GM21737 (cell line): Measurements from ENCODE around the gene DNAH2.
"Not testable (repeated sequence)": the region's sequence is repeated elsewhere in the genome, so short reads cannot be mapped to it uniquely, and the experiment has no call there.

Experiments
- ATAC-seq: cut with Tn5 transposase; IDR thresholded peaks from one replicate; pipeline ENCODE4 v1.9.1; 2021; ENCODE audit warnings: mild to moderate bottlenecking, moderate library complexity; ENCODE audit not compliant: unreplicated experiment

The DNAH2 gene

DNA sequence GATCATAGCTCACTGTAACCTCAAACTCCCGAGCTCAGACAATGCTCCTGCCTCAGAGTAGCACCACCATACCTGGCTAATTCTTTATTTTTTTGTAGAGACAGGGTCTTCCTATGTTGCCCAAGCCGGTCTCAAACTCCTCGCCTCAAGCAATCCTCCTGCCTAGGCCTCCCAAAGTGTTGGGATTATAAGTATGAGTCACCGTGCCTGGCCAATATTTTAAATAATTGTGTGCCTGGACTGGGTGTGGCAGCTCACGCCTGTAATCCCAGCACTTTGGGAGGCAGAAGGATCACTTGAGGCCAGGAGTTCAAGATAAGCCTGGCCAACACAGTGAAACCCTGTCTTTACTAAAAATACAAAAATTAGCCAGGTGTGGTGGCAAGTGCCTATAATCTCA, 146.8 kb downstream of the DNAH2 start:
- ATAC-seq: not testable (repeated sequence)

DNA sequence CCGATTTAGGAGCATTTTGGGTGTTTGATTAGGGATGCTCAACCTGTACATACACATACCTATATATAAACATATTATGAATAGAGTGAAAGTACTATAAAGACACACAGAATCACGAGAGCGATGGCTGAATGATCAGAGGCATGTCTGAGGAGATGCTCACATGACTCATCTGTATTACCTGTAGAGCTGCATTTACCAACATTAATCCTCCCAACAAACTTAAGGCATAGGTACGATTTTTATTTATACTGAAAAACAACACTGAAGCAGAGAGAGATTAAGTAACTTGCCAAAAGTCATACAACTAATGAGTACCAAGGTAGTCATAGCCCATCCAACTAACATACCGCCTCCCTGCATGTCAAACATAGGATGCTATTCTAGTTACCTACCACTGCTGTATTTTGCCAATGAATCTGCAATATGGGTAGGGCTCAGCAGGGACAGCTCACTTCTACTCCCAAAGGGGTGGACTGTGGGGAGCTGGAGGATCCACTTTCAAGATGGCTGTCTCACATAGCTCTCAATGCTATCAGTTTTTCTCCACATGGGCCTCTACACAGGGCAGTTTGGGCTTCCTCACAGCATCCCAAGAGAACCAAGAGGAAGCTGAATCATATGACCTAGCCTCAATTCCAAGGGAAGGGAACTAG, 147.6 kb downstream of the DNAH2 start:
- no peak for ATAC-seq

DNA sequence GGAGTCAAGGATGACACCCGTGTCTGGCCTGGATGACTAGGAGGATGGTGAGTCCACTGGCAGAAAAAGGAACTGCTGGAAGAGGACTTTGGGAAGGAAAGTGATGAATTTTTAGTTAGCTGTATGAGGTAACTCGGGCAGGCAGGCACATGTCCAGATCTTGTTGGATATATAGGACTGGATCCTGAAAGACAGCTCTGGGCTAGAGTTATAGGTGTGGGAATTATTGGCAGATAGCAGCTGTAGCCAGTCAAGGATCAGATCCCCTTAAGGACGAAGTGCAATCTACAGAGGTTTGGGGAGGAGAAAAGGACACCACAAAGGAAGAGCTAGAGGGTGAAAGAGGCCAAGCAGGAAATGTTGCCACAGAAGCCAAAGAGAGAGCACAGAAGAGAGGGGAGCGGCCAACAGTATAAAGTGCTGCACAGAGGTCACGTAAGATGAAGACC, 150.4 kb downstream of the DNAH2 start:
- no peak for ATAC-seq

DNA sequence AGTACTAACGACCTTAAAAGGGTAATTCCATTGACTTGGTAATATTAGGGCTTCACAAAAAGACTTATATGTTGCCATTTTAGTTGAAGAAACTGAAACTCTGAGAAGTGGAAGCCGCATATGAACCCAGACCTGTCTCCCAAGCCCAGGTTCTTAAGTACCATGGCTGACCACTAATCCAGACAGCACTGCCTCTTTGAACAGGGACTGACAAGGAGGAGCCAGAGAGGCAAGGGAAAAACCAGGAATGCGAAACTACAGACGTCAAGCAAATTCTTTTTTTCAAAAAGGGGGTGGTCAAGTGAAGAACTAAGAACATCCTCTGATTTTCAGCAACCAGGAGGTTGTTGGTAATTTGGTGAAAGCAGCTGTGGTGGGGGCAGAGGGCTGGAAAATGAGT, 155.5 kb downstream of the DNAH2 start:
- ATAC-seq: no peak

DNA sequence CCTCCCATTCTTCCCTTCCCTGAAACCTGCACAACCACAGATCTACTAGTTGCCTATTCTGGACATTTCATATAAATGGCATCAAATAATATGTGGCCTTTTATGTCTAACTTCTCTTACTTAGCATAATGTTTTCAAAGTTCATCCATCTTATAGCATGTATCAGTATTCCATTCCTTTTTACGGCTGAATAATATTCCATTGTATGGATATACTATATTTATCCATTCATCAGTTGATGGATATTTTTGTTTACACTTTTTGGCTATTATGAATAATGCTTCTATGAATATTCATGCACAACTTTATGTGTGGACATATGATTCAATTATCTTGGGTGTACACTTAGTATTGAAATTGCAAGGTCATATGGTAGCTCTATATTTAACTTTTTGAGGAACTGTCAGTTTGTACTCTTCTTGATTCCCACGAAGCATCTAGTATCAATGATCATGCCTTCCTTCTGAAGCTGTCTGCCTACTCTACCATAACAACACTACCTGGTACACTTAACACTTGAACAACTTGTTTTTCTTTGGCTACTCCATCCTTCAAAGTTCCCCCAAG, 158.3 kb downstream of the DNAH2 start:
- ATAC-seq: no peak

DNA sequence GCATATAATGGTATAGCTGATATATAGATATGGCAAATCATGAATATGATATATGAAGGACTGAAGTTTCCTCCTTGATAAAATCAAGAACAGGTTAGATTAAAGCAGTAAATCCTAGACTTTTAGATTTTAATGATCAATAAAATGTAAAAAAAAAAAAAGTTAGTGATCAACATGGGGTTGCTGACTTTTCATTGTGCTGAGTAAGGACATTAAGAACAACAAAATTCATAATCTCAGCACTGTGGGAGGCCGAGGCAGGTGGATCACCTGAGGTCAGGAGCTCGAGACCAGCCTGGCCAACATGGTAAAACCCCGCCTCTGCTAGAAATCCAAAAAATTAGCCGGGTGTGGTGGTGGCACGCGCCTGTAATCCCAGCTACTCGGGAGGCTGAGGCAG, 160.7 kb downstream of the DNAH2 start:
- no peak for ATAC-seq

DNA sequence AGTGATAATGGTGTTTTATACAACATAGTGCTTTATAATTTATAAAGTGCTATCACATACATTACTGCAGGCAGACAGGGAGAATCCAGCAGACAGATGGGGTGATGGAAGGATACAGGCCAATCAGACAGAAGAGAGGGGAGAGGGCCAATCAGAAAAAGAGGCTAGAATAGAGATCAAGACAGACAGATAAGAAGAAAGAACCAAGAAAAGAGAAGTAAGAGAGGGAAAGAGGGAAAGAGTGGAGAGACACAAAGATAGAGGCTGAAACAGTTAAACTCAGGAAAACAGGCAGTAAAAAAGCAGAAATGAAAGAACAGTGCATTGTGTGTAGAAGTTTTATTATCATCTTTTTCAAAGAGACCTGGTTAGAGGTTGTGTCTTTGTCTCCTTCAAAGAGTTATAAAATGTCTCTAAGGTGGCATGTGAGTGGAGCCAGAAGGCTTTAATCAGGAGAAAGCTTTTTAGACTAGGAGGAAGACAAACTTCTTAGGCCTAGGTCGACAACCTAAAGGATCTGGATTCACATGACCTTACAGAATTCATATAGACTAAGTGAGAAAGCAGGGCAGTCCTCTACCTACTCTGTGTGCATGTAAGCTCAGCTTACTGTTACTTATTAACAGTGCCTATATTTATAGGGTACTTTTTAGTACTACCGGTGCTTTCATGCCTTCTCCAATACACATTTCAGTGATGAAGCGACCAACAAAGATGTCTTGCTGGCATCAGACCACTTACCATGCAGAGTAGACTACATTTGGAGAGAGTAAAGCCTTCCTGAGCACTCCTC, 162.7 kb downstream of the DNAH2 start:
- no peak for ATAC-seq

DNA sequence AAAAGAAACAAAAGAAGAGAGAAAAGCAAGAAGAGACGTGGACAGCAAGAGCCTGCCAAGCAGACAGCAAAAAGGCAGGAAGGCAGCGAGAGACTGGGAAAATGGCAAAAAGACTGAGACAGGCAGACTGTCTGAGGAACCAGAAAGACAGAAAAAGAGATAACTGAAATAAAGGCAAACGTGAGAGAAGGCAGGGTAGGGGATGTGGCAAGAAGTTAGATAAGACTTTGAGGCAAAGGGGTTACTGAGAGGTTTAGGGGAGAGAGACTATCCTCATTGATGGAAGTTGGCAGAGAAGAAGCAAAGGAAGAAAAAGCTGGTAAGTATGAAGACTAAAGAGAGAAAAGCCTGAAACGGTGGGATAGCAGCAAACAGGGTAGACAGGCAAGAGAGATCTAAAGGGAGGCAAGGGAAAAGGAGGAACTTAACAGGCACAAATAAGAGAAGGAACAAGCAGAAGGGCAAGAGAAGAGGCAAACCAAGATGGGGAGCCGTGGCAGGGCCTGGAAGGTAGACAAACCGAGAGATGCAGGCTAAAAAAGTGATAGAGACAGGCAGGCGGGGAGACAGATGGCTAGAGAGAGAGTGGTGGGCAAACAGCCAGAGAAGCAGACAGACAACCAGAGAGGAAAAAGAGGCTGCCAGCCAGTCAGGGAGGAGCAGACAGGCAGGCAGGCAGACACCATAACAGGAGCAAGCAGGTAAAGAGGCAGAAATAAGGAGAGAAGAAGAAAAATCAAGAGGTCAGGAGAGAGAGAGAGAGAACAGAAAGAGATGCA, 163.9 kb downstream of the DNAH2 start:
- ATAC-seq: no peak

DNA sequence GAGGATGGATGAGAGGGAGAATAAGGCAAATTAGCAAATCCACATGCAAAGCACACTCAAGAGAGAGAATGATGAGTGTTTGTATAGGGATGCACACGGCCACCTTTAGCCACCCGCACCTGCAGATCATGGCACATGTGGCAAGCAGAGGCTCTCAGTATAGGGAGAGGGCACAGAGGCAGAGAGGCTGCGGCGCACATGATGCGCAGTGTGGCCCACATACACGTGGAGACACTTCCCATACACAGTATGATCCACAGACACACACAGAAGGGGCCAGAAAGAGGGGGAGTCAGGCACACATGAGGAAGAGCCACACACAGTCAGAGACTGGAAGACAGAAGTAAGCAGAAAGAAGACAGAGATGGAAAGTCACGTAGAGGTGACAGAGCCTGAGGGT, 164.5 kb downstream of the DNAH2 start:
- no peak for ATAC-seq

DNA sequence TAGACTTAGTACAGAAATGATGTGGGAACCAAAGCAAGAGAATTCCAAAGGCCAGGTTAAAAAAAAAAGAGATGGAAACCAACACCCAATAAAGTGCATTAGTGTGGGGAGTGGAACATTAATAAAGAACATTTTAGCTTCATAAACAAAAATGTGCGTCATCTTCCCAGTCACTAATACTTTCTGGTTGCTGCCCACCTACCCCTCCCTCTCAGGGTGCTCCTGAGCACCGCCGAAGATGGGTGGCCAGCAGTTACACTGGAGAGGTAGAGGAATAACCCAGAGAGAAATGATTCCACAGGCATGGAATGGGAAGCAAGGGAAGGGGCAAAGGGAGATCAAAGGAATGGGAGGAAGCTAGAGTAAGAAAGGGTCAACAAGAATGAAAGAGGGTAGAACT, 165.1 kb downstream of the DNAH2 start:
- no peak for ATAC-seq
